ENCODE data around the gene BTBD6.

GRCh38 chr14:105200641-105201040 lies 47.7 kb upstream of the BTBD6 start:
- no peak for TF ChIP-seq EZH2 (IDR thresholded peaks at IDR 0.05; ENCODE audit: low read length, missing control alignments)
- TF ChIP-seq, protein P1, sequence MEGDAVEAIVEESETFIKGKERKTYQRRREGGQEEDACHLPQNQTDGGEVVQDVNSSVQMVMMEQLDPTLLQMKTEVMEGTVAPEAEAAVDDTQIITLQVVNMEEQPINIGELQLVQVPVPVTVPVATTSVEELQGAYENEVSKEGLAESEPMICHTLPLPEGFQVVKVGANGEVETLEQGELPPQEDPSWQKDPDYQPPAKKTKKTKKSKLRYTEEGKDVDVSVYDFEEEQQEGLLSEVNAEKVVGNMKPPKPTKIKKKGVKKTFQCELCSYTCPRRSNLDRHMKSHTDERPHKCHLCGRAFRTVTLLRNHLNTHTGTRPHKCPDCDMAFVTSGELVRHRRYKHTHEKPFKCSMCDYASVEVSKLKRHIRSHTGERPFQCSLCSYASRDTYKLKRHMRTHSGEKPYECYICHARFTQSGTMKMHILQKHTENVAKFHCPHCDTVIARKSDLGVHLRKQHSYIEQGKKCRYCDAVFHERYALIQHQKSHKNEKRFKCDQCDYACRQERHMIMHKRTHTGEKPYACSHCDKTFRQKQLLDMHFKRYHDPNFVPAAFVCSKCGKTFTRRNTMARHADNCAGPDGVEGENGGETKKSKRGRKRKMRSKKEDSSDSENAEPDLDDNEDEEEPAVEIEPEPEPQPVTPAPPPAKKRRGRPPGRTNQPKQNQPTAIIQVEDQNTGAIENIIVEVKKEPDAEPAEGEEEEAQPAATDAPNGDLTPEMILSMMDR (conservative IDR thresholded peaks at IDR 0.05 in 1 of 2, IDR thresholded peaks at IDR 0.05 in 1 of 2; ENCODE audit: low read depth in 1 of 2, low read length in 2 of 2): no peak
